Sigmoid colon (tissue), 4 donors: ENCODE data around the gene WSCD1.

Source experiments
- EP300 ChIP-seq, 4 donors: sonication (generic); formaldehyde crosslinking; IDR thresholded peaks; one replicate each; pipeline ENCODE4 v1.6.1; 2017; ENCODE audit warnings: antibody characterized with exemption in 4 of 4
- POLR2A ChIP-seq, 2 donors: fragments of 450-650 bp; IDR thresholded peaks; one replicate each; pipeline ENCODE4 v1.6.1; 2016; ENCODE audit warnings: antibody characterized with exemption in 2 of 2, mild to moderate bottlenecking in 2 of 2, moderate library complexity in 2 of 2
- POLR2AphosphoS5 ChIP-seq, 4 donors: sonication (generic); formaldehyde crosslinking; IDR thresholded peaks; one replicate each; pipeline ENCODE4 v1.6.1; 2017; ENCODE audit warnings: antibody characterized with exemption in 4 of 4
- TF ChIP-seq, protein P1 (sequence below), 4 experiments: fragments of 450-650 bp in 3 of 4; fragments of 200-600 bp in 1 of 4; IDR thresholded peaks; one replicate each; pipeline ENCODE4 v1.5.1; 2016 to 2019; ENCODE audit warnings: antibody characterized with exemption in 4 of 4, mild to moderate bottlenecking in 3 of 4, moderate library complexity in 2 of 4

DNA sequence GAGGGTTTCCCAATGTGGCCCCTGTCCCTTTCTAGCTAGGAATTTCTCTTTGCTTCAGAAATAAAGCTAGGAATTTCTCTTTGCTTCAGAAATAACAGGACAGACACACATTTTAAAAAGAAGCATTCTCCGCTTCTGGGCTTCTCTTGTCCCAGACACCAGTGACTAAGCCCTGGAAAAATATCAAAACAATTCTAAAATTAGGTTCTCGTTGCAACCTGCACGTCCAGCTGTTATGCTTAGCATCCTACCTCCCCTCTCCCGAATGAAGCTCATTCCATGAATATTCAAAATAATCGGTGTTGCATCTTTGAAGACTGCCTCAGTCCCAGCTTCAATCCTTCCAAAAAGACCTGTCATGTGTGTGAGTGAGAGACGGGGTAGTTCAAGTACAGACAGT, 45.6 kb upstream of the WSCD1 start:
- TF ChIP-seq, protein P1, sequence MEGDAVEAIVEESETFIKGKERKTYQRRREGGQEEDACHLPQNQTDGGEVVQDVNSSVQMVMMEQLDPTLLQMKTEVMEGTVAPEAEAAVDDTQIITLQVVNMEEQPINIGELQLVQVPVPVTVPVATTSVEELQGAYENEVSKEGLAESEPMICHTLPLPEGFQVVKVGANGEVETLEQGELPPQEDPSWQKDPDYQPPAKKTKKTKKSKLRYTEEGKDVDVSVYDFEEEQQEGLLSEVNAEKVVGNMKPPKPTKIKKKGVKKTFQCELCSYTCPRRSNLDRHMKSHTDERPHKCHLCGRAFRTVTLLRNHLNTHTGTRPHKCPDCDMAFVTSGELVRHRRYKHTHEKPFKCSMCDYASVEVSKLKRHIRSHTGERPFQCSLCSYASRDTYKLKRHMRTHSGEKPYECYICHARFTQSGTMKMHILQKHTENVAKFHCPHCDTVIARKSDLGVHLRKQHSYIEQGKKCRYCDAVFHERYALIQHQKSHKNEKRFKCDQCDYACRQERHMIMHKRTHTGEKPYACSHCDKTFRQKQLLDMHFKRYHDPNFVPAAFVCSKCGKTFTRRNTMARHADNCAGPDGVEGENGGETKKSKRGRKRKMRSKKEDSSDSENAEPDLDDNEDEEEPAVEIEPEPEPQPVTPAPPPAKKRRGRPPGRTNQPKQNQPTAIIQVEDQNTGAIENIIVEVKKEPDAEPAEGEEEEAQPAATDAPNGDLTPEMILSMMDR (IDR thresholded peaks at IDR 0.05) = no peak
- TF ChIP-seq POLR2AphosphoS5 (IDR thresholded peaks at IDR 0.05) (no peak), EP300 (IDR thresholded peaks at IDR 0.05) (no peak), POLR2A (IDR thresholded peaks at IDR 0.05) (no peak)
